Neural progenitor cell (in vitro differentiated cells): ENCODE results near the gene FOXA1. TPM values are rescaled to one million over a fixed set of nuclear protein-coding genes. Genes with fewer than 3 reads are reported as not detected.

Experiments used
- DNase-seq: peaks from one replicate; pipeline ENCODE4 v3.0.0-alpha.2; 2016; ENCODE audit warnings: low spot score
- H2AFZ ChIP-seq: fragments of 200-600 bp; sonication (generic); replicated peaks from 2 replicates; pipeline ENCODE4 v1.6.1; 2016; ENCODE audit warnings: antibody characterized with exemption
- H3F3A ChIP-seq: fragments of 200-600 bp; sonication (generic); 2 replicates; pipeline ENCODE4 v1.6.1; 2016; ENCODE audit warnings: antibody characterized with exemption, low read depth
- H3K27ac ChIP-seq: fragments of 200-600 bp; sonication (generic); 2 replicates; pipeline ENCODE4 v1.5.1; 2016; ENCODE audit warnings: mild to moderate bottlenecking
- H3K27me3 ChIP-seq: fragments of 200-600 bp; sonication (generic); 2 replicates; pipeline ENCODE4 v1.6.1; 2016; ENCODE audit warnings: mild to moderate bottlenecking, moderate library complexity
- H3K36me3 ChIP-seq: fragments of 200-600 bp; sonication (generic); 2 replicates; pipeline ENCODE4 v1.5.1; 2016
- H3K4me1 ChIP-seq: fragments of 200-600 bp; sonication (generic); 2 replicates; pipeline ENCODE4 v1.6.1; 2016; ENCODE audit warnings: mixed run types
- H3K4me2 ChIP-seq: fragments of 200-600 bp; sonication (generic); 2 replicates; pipeline ENCODE4 v1.6.1; 2016
- H3K4me3 ChIP-seq: fragments of 200-600 bp; sonication (generic); 2 replicates; pipeline ENCODE4 v1.5.1; 2016
- H3K79me2 ChIP-seq: fragments of 200-600 bp; sonication (generic); 2 replicates; pipeline ENCODE4 v1.6.1; 2016; ENCODE audit warnings: low read depth
- H3K9ac ChIP-seq: fragments of 200-600 bp; sonication (generic); 2 replicates; pipeline ENCODE4 v1.6.1; 2016
- H3K9me3 ChIP-seq: fragments of 200-600 bp; sonication (generic); 2 replicates; pipeline ENCODE4 v1.5.1; 2016; ENCODE audit warnings: low read depth
- H4K20me1 ChIP-seq: fragments of 200-600 bp; sonication (generic); 2 replicates; pipeline ENCODE4 v1.6.1; 2016; ENCODE audit warnings: low read depth
- H3K27ac Mint-ChIP-seq: 3 replicates; pipeline ENCODE4 v1.8.0; 2021; ENCODE audit warnings: mixed read lengths
- H3K27me3 Mint-ChIP-seq: 2 replicates; pipeline ENCODE4 v1.8.0; 2022; ENCODE audit warnings: low read depth, mild to moderate bottlenecking, inconsistent platforms, moderate library complexity, mixed read lengths; ENCODE audit not compliant: insufficient read depth
- H3K36me3 Mint-ChIP-seq: 3 replicates; pipeline ENCODE4 v1.8.0; 2021; ENCODE audit warnings: mixed read lengths
- H3K4me1 Mint-ChIP-seq: 3 replicates; pipeline ENCODE4 v1.8.0; 2021; ENCODE audit warnings: mixed read lengths
- H3K4me3 Mint-ChIP-seq: 3 replicates; pipeline ENCODE4 v1.8.0; 2021; ENCODE audit warnings: mild to moderate bottlenecking, moderate library complexity, mixed read lengths
- H3K9me3 Mint-ChIP-seq: 3 replicates; pipeline ENCODE4 v1.8.0; 2020; ENCODE audit warnings: mixed read lengths
- EZH2 ChIP-seq: fragments of 200-600 bp; sonication (generic); IDR thresholded peaks from 2 replicates; pipeline ENCODE4 v1.6.1; 2017; ENCODE audit warnings: antibody characterized with exemption, mild to moderate bottlenecking, moderate library complexity
- EZH2phosphoT487 ChIP-seq: fragments of 200-600 bp; sonication (generic); IDR thresholded peaks from 2 replicates; pipeline ENCODE4 v1.6.1; 2017; ENCODE audit warnings: antibody characterized with exemption
- total RNA-seq: library from RNA; depleted of rRNA; stranded (reverse); fragments of >200 nt; gene quantifications from 2 replicates; pipeline ENCODE4 v1.2.3, GENCODE V29; 2015; ENCODE audit warnings: low replicate concordance
- TF ChIP-seq, protein P1 (sequence below): fragments of 200-600 bp; sonication (generic); IDR thresholded peaks from 2 replicates; pipeline ENCODE4 v1.5.1; 2017; ENCODE audit warnings: antibody characterized with exemption, mild to moderate bottlenecking

FOXA1 gene
- total RNA-seq, 1 donor from 2014 or later, result 0.06 TPM

GRCh38 chr14:37584211-37585100 lies 10.6 kb downstream of the FOXA1 start:
- H2AFZ ChIP-seq, result no peak overlapping the region
- no peak for DNase-seq
- peak overlapping the region; percentile 77 for H3K4me3 Mint-ChIP-seq
- H3K9me3 ChIP-seq, result no peaks in the 10 kb centered on the region
- H3K36me3 Mint-ChIP-seq, result no peaks in the 10 kb centered on the region
- peaks cover 54% of the 10 kb centered on the region for H3F3A ChIP-seq
- H3K9me3 Mint-ChIP-seq, result no peaks in the 10 kb centered on the region
- no peak overlapping the region for H3K27ac ChIP-seq
- H3K27me3 ChIP-seq, result peaks cover 100% of the 10 kb centered on the region
- peaks cover 87% of the 10 kb centered on the region for H4K20me1 ChIP-seq
- H3K79me2 ChIP-seq, result no peaks in the 10 kb centered on the region
- H3K27ac Mint-ChIP-seq, result no peak overlapping the region
- peaks cover 45% of the 10 kb centered on the region for H3K4me1 Mint-ChIP-seq
- H3K36me3 ChIP-seq, result no peaks in the 10 kb centered on the region
- peak; percentile 87 for TF ChIP-seq EZH2phosphoT487
- TF ChIP-seq EZH2, result peak; percentile 80
- TF ChIP-seq, protein P1, sequence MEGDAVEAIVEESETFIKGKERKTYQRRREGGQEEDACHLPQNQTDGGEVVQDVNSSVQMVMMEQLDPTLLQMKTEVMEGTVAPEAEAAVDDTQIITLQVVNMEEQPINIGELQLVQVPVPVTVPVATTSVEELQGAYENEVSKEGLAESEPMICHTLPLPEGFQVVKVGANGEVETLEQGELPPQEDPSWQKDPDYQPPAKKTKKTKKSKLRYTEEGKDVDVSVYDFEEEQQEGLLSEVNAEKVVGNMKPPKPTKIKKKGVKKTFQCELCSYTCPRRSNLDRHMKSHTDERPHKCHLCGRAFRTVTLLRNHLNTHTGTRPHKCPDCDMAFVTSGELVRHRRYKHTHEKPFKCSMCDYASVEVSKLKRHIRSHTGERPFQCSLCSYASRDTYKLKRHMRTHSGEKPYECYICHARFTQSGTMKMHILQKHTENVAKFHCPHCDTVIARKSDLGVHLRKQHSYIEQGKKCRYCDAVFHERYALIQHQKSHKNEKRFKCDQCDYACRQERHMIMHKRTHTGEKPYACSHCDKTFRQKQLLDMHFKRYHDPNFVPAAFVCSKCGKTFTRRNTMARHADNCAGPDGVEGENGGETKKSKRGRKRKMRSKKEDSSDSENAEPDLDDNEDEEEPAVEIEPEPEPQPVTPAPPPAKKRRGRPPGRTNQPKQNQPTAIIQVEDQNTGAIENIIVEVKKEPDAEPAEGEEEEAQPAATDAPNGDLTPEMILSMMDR, result no peak
- peak overlapping the region; percentile 76 for H3K4me2 ChIP-seq
- H3K9ac ChIP-seq, result no peak overlapping the region
- H3K4me1 ChIP-seq, result peaks cover 37% of the 10 kb centered on the region
- H3K27me3 Mint-ChIP-seq, result peaks cover 61% of the 10 kb centered on the region
- peak overlapping the region; percentile 34 for H3K4me3 ChIP-seq

DNA sequence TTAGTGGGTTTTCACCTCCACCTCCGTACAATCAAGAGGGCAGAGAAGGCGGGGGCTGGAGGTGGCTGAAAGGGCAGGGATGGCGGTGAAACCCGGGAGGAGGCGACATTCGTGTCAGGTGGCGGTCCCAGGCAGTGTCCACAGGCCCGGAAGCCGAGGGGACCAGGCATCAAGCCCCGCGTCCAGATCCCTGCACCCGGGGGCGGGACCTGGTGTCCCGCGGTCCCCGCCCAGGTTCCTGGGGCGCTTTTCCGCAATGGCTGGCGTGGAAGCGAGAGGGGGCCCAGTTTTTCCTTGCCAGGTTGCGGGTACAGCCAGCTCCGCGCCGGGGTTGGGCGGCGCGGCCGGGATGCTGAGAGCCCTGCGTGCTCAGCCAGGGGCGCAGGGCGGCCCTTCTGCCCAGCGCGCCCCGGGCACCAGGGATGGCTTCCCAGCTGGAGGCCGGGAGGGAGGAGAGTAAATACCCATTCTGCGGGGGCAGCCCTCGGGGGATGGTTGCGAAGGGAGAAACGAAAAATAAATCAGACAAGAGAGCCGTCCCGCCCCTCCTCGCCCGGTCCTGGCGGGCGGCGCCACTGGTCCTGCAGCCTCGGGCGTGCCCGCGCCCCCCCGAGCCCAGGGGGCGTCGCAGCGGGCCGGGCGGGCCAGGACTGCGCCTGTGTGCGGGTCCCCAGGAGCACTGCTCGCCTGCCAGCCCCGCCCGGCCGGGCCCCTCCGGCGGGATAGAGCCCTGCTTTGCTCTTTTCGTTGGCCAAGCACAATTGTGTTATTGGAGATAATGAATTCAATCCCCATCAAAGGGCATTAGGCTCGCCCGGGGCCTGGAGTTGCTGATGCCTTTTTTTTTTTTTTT lies 11.5 kb downstream of the FOXA1 start:
- Mint-ChIP-seq H3K4me1 (peaks cover 45% of the 10 kb centered on the region), H3K9me3 (no peaks in the 10 kb centered on the region), H3K27me3 (peaks cover 57% of the 10 kb centered on the region), H3K4me3 (peak overlapping the region; percentile 72), H3K36me3 (no peaks in the 10 kb centered on the region), H3K27ac (no peak overlapping the region)
- Histone ChIP-seq H4K20me1 (peaks cover 87% of the 10 kb centered on the region), H3K79me2 (no peaks in the 10 kb centered on the region), H3K4me2 (peak overlapping the region; percentile 76), H3K9me3 (no peaks in the 10 kb centered on the region), H3K27me3 (peaks cover 100% of the 10 kb centered on the region), H2AFZ (no peak overlapping the region), H3K27ac (no peak overlapping the region), H3K9ac (no peak overlapping the region), H3K36me3 (no peaks in the 10 kb centered on the region), H3K4me3 (peak overlapping the region; percentile 34), H3K4me1 (peaks cover 34% of the 10 kb centered on the region), H3F3A (peaks cover 45% of the 10 kb centered on the region)
- peak; percentile 84 for TF ChIP-seq EZH2phosphoT487
- peak; percentile 57 for TF ChIP-seq EZH2
- TF ChIP-seq, protein P1, result no peak
- DNase-seq, result peak; percentile 92

DNA sequence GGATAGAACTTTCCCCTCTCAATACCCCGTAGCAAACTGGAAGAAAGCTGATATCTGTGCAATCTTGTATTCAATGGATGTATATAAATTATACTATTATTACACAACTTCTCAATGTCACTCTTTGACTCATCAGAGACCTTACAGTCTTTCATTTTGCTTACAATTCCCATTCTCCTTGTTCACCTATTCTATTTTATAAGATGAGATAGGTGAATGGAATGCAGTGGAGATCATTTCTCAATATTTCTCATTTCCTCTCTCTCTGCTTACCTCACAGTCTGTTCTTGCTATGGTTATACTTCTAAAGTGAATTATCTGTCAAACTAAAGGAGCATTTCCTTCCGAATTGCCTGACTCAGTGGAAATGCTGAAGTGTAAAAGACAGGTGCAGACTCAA lies 14.9 kb downstream of the FOXA1 start:
- no peak overlapping the region for H2AFZ ChIP-seq
- H3K4me2 ChIP-seq, result no peak overlapping the region
- peaks cover 42% of the 10 kb centered on the region for H3K27me3 Mint-ChIP-seq
- H3K27me3 ChIP-seq, result peaks cover 100% of the 10 kb centered on the region
- H3K36me3 Mint-ChIP-seq, result no peaks in the 10 kb centered on the region
- no peak for DNase-seq
- peaks cover 55% of the 10 kb centered on the region for H4K20me1 ChIP-seq
- no peaks in the 10 kb centered on the region for H3K36me3 ChIP-seq
- peaks cover 31% of the 10 kb centered on the region for H3K4me1 Mint-ChIP-seq
- no peak overlapping the region for H3K4me3 ChIP-seq
- peaks cover 19% of the 10 kb centered on the region for H3K4me1 ChIP-seq
- no peaks in the 10 kb centered on the region for H3K9me3 Mint-ChIP-seq
- H3K27ac ChIP-seq, result no peak overlapping the region
- H3K79me2 ChIP-seq, result no peaks in the 10 kb centered on the region
- H3K4me3 Mint-ChIP-seq, result no peak overlapping the region
- no peaks in the 10 kb centered on the region for H3K9me3 ChIP-seq
- H3K27ac Mint-ChIP-seq, result no peak overlapping the region
- H3F3A ChIP-seq, result peaks cover 18% of the 10 kb centered on the region
- no peak overlapping the region for H3K9ac ChIP-seq
- TF ChIP-seq EZH2, result no peak
- TF ChIP-seq, protein P1, result no peak
- no peak for TF ChIP-seq EZH2phosphoT487
